ENCODE measurements around the gene EPHA6. TPM values are rescaled to one million over a fixed set of nuclear protein-coding genes. Genes with fewer than 3 reads are reported as not detected.

The EPHA6 gene
- total RNA-seq, 1 donor from 2014 or later, result 2.4 TPM

DNA sequence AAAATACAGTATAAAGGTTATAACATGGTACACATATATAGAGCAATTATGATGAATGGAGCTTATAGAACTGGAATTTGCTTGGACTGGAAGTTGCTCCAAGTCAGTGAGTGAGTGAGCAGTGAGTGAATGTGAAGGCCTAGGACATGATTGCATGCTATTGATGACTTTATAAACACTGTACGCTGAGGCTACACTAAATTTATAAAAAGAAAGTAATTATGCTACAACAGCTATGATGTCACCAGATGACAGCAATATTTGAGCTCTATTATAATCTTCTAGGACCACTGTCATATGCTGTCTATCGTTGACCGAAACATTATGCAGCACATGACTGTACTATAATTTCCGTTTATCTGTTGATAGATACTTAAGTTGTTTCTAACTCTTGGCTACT is 463.3 kb downstream of the EPHA6 start:
- DNase-seq (ENCODE audit: low spot score), result no peak

DNA sequence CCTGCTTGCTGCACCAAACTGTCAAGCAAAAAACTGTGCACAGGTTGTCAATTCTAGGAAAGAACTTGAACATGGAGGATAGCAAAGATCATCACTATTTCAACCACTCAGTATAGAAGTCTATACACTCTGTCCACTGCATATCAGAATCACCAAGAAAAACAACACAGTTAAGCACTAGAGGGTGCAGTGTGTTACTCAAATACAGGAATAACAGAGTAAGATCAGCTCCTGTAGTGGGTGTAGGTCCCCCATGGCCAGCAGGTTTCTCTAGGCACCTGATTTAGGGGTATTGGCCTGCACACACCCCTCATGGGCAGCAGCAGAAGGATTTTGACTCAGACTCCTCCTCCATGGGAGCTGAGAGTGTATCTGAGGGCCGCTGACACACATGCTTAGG is 464.1 kb downstream of the EPHA6 start:
- DNase-seq (ENCODE audit: low spot score), result no peak

DNA sequence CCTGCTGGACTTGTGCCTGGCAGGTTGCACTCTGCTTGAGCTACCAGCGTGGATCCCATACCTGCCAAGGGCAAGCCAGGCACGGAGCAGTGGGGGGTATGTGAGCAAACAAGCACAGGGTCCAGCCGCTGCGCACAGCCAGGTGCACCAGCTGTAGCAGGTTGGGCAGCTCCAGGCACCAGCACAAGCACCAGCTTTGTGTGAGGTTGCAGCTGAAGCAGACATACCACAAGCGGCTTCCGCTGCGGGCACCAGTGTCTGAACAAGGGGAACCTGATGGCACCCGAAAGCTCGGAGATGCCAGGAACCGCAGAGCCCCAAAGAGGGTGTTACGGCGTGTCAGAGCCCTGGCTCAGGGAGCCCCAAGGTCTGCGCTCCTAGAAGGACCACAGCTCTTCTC is 477.5 kb downstream of the EPHA6 start:
- DNase-seq (ENCODE audit: low spot score), result no peak

DNA sequence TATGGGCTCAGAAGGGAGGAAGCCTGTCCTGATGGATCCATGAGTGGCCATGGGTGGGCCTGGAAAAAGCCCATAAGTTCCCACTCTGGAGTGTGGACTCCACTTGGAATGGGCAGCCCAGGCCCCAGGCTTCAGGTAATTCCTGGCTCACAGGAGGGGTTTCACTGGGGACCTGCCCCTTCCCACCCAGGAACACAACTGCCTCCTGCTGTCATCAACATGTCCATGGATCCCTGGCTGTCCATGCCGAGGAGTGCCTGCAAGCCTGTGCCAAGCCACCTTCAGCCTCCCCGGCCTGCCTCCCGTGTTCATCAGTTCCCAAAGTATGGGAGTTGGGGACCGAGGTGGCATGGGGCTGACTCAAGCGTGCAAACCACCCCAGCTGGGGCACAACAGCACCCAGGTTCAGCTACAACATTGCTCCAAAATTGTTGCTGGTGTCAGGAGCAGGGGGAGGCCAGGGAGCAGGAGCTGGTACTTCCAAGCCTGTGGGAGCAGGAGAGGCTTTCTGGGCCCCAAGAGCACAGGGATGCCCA is 479.3 kb downstream of the EPHA6 start:
- no peak for DNase-seq (ENCODE audit: low spot score)

DNA sequence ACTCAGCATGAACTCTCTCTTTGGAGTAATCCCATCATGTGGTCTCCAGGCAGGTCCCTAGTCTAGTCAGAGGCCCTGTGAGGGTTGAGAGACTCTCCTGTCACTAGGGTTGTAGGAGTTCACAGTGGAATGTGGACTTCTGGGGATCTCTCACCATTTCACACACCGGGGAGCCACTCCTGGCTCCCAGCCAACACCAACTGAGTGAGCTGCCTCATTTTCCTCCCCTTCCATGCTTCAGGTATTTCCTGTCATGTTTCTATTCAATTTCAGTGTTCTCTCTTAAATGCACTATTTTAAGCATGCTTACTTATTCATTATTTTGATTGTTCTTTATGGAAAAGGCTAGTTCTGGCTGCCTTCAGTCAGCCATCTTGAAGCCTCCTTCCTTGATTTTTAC is 482.6 kb downstream of the EPHA6 start:
- DNase-seq (ENCODE audit: low spot score), result no peak

DNA sequence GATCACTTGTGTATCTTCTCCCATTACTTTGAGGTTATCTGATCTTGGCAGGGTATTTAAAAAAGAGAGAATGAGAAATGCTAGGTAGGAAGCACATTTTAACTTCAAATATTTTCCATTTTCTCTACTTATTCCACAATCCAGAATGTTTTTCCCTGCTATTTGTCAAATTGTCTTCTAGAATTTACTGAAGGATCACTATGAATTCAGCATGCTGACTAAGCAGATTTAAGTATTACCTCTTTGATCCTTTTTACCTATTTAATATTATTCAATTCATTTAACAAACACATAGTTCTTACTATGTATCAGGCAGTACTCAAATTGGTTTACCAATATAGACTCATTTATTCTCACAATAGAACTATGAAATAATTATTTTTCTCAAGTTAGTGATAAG is 486.7 kb downstream of the EPHA6 start:
- no peak for DNase-seq (ENCODE audit: low spot score)

DNA sequence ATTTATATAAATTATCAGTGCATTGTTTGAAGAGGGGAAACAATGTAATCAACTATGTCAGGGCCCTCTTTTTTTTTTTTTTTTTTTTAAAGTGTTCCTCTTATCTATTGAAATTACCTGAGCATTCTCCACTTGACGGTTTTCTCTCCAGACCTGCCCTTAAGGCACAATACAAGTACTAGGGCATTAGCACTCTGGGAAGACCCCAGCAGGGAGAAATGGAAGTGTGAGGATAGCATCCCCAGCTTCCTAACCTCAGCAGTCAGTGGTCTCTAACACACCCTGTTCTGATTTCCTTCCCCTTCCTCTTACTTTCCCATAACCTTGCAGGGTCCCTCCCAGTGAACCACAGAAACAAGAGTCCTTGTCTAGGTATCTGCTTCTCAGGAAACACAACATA is 491.8 kb downstream of the EPHA6 start:
- DNase-seq (ENCODE audit: low spot score), result no peak

DNA sequence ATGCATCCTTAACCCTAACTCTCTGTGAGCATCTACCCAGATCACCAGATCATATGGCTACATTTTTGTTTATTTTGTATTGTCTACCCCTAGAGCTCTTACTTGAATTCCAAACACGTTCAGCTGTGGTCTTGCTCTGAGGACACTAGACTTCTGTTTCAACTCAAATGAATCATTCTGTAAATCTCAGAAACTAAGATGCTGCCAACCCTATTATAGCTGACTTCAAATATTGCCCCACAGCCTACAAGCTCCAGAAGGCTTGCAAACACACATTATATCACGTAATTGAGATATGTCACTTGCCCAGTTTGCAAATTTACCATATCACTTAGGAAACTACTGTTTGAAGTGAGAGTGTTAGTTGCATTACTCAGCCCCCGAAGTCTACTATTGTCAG is 524.0 kb downstream of the EPHA6 start:
- DNase-seq (ENCODE audit: low spot score), result no peak

DNA sequence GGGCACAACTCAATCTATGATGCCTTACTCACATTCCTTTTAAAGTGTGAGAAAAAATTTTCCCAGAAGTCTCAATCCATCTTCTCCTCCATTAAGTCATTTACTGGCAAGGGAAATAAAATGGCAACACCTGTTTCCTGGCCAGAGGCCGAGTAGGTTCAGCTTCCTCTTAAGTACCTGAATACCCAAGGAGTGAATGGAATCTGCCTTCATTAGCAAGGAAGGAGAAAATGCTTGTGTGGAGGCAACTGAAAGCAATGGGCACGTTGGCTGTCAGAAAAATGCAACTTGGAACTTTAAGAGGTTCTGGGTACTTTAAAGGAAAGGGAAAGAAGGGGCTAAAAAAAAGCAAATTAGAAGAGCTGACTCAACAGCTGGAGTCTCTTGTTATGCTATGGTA is 526.5 kb downstream of the EPHA6 start:
- no peak for DNase-seq (ENCODE audit: low spot score)

DNA sequence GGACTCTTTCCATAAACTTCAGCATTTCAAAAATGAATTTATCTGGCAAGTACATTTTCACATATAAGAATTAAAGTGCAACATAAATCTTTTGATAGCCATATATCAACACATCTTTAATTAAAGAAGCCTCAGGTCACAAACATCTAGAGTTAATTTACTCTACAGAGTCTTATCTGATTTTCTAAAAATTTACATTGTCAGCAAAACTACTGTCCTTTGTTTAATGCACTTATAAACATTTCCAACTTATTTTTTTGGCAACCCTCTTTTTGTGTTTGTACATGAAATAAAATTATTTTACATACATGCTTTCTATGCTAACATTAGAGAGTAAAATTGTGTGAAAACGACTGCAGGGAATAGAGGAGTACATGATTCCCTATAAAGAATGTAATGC is 533.4 kb downstream of the EPHA6 start:
- no peak for DNase-seq (ENCODE audit: low spot score)

DNA sequence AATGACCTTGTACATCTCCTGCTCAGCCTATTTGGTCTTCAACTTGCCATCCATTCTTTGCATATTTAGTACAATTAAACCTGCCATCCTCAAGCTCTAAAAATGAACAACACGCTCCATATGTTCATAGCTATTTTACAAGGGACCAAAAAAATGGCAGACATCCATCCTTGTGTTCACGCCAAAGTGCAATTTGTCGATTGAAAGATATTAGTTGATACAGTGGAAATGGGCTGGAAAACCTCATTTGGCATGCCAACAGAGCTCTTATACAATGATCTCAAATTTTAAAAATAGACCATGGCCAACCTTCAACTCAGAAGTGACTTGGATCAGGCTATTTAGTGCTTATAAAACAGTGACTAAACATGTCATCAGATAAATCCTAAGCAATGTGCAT is 536.6 kb downstream of the EPHA6 start:
- no peak for DNase-seq (ENCODE audit: low spot score)

DNA sequence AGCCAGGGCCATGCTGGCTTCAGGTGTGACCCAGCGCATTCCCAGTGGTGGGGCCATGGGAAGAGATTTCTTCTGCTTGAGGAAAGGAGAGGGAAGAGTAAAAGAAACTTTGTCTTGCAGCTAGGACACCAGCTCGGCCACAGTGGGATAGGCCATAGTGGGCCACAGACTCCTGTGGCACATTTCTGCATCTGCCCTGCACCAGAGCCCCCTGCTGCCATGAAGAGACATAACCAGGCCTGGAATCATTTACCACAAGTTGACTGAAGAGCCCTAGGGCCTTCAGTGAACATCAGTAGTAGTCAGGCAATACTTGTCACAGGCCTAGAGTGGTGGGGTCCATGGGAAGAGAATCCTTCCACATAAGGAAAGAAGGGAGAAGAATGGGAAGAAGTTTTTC is 538.8 kb downstream of the EPHA6 start:
- no peak for DNase-seq (ENCODE audit: low spot score)

DNA sequence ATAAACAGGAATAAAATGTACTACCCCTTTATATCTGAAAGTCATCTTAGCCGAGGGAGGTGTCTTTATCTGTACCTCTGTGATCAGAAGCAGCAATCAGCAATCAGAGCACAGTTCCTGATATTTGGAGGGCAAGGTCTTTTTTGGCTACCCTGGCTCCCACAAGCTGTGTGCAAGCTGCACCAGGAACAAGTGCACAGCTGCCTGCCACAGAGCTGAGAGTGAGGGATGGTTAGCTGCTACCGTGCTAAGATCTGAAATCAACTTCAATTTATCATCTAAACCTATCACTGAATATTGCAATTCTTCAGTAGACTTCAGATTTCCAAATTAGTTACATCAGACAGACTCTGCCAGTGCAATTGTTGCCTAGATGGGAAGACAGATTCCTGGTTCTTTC is 545.6 kb downstream of the EPHA6 start:
- DNase-seq (ENCODE audit: low spot score), result no peak

DNA sequence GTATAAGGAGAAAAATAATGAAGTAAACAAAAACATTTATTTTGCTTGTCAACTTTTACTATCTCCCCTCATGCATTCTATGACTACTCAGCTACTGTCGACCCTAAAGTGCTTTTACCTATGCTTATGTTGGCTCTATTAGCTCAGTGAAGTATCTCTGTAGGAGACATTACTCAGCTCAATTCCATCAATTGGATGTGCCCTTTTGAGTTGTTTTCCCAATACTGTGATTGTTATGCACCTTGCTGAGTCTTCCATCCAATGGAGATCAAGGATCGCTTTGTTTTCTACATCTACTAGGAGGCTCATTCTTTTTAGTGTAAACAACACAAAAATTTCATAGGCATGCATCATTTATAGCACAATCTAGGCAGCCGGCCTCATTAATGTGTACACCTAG is 546.4 kb downstream of the EPHA6 start:
- DNase-seq (ENCODE audit: low spot score), result no peak

DNA sequence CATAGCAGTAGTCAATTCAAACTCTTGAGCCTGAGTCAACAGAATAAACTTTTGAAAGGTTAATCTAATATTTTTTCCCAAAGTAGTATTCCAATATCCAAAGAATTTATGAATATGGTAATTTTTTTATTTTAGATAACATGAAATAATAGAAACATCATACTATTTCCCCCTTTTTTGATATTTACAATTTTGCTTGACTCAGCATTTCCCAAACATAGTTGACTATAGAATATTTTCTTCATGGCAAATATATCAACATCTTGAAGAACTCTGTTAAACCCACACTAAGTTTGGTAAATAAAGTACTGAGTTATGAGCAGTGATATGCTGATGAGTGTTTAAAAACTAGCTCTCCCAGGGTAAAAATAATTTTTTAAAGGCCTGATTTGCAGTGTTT is 570.2 kb downstream of the EPHA6 start:
- no peak for DNase-seq (ENCODE audit: low spot score)

DNA sequence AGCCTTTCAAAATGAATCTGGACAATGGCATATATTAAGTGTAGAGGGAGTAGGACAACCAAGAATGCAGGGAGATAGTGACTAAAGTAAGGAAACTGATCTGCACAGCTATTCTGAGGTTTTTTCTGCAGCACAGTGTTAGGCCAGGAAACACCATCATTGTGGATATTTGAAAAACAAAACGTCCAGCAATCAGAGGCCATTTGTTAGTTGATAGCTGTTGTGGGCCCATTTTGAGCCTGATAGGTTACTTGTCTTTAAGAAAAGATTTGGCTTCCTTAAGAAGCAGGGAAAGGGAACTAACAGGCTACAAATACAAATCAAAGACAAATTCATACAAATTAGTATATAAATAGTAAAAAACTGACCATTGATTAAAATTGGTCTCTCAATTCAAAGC is 574.4 kb downstream of the EPHA6 start:
- no peak for DNase-seq (ENCODE audit: low spot score)

DNA sequence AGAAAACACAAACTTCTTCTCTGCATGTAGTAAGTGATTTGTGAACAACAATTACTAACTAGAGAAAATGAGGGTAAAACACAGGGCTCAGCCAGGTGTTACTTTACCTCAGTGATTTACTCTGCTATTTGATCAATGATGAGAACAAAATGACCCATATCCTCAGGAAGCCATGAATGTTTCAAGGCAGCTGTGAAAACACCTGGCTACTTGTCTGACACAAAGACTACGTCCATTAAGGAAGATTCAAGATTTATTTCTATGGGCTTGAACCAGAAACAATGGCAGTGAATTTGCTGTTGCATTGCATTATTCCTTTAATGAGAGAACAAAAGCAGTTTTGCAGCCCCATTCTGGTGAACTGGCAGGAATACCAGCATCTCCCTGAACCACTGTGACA is 575.5 kb downstream of the EPHA6 start:
- no peak for DNase-seq (ENCODE audit: low spot score)

DNA sequence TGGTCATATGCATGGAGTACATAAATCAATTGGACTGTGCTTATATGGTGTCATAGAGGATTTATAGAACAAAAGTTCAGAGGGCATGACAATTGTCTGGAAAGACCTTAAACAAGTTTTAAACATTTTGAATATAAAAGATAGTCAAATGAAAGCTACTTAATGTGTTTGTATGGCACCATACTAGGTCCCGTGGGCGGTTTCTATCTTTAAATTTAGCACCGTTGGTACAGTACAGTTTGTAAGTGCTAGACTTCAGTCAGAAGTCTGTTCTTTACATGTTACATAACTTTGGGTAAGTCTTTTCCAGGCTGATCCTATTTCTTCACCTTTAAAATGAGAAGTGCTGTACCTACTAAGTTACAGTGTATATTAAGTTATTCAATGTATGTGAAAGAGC is 576.8 kb downstream of the EPHA6 start:
- DNase-seq (ENCODE audit: low spot score), result no peak

DNA sequence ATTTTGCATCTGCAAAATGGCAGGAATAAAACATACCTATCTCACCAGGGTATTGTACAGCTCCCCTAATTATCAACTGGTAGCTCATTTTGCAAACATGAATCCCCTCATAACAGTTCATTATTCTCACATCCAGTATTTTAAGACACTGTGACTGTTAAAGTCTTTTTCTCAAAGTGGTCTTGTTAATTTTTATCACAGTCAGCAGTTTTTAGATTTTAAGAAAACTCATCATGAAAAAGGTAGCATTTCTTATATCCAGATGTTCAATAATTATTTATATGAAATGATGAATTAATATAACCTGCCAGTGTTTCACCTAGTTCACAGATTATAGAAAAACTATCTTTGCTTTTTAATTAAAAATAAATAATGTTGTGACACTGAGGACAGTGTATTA is 595.2 kb downstream of the EPHA6 start:
- no peak for DNase-seq (ENCODE audit: low spot score)

DNA sequence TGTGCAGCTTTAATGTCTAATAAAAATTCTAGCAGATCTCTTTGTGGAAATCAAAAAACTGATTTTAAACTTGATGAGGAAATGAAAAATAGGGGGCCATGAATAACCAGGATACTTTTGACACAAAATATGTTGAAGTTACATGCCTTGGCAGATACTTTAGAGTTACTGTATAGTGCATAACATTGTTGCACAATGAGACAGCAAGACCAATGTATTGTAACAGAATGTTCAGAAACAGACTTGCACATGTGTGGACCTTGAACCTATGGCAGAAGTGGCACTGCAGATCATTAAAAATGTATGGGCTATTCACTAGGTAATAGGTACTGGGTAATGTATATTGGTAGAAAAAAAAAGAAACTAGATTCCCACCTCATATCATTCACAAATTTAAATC is 607.2 kb downstream of the EPHA6 start:
- DNase-seq (ENCODE audit: low spot score), result no peak

DNA sequence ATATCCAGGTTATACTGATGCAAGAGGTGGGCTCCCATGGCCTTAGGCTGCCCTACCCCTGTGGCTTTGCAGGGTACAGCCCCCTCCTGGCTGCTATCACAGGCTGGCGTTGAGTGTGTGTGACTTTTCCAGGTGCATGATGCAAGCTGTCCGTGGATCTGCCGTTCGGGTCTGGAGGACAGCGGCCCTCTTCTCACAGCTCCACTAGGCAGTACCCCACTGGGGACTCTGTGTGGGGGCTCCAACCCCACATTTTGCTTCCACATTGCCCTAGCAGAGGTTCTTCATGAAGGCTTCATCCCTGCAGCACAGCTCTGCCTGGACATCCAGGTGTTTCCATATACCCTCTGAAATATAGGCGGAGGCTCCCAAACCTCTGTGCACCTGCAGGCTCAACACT is 610.6 kb downstream of the EPHA6 start:
- no peak for DNase-seq (ENCODE audit: low spot score)

DNA sequence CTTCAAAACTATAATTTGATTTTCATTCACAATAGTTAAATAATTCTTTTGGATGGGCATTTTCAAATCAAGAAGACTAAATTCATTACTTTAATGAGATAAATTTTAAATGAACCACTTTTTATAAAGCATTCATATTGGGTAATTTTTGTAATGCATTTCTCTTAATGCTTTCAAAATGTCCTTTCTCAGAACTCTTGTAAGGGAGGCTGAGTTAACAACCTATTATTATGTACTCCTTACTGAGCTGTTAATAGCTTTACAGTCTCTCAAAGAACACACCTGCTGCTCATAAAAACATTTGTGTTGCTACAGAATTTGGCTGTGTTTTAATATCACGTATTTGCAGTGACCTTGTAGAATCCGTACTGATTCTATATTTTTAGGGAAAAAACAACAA is 616.2 kb downstream of the EPHA6 start:
- no peak for DNase-seq (ENCODE audit: low spot score)

DNA sequence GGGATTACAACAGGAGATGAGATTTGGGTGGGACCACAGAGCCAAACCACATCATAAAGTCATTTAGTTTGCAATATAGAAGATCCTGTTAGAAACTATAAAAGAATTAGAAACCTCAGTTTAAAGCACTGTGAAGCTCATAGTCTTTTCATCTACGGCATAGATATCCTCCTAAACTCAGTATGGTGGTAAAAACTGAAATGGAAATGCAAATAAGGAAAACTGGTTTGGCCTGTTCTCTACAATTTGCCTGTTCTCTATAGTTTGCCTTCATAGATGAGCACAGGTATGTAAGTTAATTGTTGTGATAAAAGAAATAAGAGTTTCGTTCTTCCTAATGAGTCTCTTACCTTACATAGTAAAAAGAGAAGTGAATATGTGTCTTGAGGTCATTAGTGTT is 618.5 kb downstream of the EPHA6 start:
- DNase-seq (ENCODE audit: low spot score), result no peak

DNA sequence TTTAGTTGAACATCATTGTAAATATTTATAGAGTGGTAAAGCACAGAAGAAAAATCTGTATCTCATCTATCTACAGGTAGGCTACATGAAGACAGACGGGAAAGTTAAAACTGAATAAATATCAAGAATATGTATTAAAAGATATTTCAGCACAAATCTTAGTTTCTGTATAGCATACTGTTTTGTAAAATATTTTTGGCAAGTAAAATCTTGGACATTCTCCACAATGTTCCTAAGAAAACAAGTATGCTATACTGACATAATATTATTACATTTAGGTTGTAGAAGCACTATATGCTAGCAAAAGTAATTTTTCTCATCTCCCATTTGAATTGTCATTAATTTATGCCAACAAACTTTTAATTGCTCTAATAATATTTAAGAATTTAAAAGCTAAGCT is 623.7 kb downstream of the EPHA6 start:
- DNase-seq (ENCODE audit: low spot score), result no peak

DNA sequence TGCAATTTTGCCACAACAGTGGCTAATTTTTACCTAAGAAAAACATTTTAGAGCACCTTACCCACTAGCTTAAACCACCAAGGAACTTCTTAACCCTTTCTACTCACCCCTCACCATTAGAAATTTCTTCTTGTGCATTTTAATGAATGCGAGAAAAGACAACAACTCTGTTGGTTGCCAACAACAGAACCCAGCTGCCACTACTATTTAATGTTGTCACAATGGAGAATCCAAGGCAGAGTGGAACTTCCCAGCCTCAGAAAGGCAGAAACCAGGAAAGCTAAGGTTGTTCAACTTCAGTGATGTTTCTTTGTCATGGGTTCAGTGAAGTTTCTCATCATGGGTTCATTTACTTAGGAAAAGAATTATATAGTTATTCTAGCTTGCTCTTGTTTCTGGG is 625.0 kb downstream of the EPHA6 start:
- DNase-seq (ENCODE audit: low spot score), result no peak
